Uterus (tissue), 4 donors: Measurements from ENCODE around the gene RASA3. TPM values are rescaled to one million over a fixed set of nuclear protein-coding genes. Genes with fewer than 3 reads are reported as not detected.

Source experiments
- DNase-seq, 2 donors: peaks; one replicate each; pipeline ENCODE4 v3.0.0-alpha.2; 2019 to 2020
- H3K27ac ChIP-seq, 2 donors: fragments of 200-600 bp; sonication (generic); 1 replicate in 1 of 2; 2 replicates in 1 of 2; pipeline ENCODE4 v1.5.1; 2016 to 2018
- H3K27me3 ChIP-seq, 2 donors: fragments of 200-600 bp; sonication (generic); one replicate each; pipeline ENCODE4 v1.5.1; 2018 to 2019; ENCODE audit warnings: control low read depth in 1 of 2
- H3K36me3 ChIP-seq, 2 donors: fragments of 200-600 bp; sonication (generic); one replicate each; pipeline ENCODE4 v1.5.1; 2019; ENCODE audit warnings: control low read depth in 1 of 2
- H3K4me1 ChIP-seq, 2 donors: fragments of 200-600 bp; sonication (generic); one replicate each; pipeline ENCODE4 v1.5.1; 2018 to 2019; ENCODE audit warnings: control low read depth in 1 of 2
- H3K4me3 ChIP-seq, 2 donors: fragments of 200-600 bp; sonication (generic); 1 replicate in 1 of 2; 2 replicates in 1 of 2; pipeline ENCODE4 v1.5.1; 2018 to 2019; ENCODE audit warnings: mild to moderate bottlenecking in 1 of 2
- H3K9me3 ChIP-seq, 2 donors: fragments of 200-600 bp; sonication (generic); one replicate each; pipeline ENCODE4 v1.5.1; 2019; ENCODE audit warnings: control low read depth in 1 of 2
- POLR2A ChIP-seq, 2 donors: fragments of 450-650 bp; IDR thresholded peaks; one replicate each; pipeline ENCODE4 v1.6.1; 2016; ENCODE audit warnings: antibody characterized with exemption in 2 of 2, mild to moderate bottlenecking in 1 of 2, moderate library complexity in 1 of 2
- intact Hi-C: fragments of 100-400 bp; cut with DNase I; formaldehyde crosslinking; loops from one replicate; pipeline ENCODE4 v1.15.1; 2023; ENCODE audit warnings: low total_unique reads
- total RNA-seq, 4 donors: library from RNA; depleted of rRNA in 3 of 4; stranded (reverse); fragments of >200 nt in 3 of 4; gene quantifications; one replicate each; pipeline versions ENCODE4 v1.1.0 to v1.2.4, GENCODE V29; 2014 to 2023
- TF ChIP-seq, protein P1 (sequence below), 4 experiments: fragments of 200-600 bp in 2 of 4; fragments of 450-650 bp in 2 of 4; sonication (generic) in 2 of 4; IDR thresholded peaks; one replicate each; pipeline ENCODE4 v1.5.1; 2016 to 2019; ENCODE audit warnings: antibody characterized with exemption in 4 of 4, mild to moderate bottlenecking in 2 of 4, moderate library complexity in 1 of 4
- donor health status: DM: yes; HTN: yes; CAD: no.

Gene RASA3
- total RNA-seq, 4 donors from 2014 or later: 8.5 to 31.6 (median 17.2) TPM

DNA sequence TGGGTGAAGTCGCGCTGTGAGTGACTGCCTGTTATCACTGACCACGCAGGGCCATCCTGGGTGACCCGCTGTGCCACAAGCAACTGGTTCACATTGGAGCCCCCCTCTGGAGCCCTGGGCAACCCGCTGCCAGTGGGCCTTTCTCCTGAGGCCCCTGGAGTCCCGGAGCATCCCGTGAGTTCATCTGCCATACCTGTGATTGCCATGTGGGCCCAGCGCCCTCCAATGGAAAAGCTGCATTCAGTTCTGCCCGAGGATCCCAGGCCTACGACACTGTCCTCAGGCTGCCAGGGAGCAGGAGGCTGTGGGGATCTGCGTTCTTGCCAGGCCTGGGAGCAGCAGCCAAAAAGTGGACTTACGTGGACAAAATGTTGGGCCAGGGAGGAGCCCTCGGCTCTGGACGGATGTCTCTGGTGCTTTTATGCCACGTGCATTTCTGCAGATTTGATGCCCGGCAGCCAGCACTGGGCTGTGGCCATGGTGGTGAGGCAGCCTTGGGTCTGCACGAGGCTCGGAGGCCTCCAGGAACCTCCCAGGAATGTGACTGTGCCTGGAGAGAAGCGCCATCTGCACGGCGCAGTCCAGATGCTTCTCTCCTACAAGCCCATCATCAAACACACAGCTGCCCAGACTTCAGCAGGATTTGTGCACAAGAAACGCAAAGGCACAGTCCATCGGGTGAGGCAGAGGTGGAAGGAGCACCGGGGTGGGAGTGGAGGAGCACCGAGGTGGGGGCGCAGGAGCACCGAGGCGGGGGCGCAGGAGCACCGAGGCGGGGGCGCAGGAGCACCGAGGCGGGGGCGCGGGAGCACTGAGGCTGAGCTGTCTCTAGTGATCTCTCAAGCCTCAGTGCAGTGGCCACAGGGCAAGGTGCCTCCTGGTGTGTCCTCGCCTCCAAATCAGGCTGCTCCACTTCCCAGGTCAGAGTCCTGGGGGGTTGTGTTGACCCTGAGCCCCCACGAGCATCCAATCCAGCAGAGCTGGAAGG, 202.5 kb downstream of the RASA3 start:
- TF ChIP-seq POLR2A (IDR thresholded peaks at IDR 0.05): no peak
- TF ChIP-seq, protein P1, sequence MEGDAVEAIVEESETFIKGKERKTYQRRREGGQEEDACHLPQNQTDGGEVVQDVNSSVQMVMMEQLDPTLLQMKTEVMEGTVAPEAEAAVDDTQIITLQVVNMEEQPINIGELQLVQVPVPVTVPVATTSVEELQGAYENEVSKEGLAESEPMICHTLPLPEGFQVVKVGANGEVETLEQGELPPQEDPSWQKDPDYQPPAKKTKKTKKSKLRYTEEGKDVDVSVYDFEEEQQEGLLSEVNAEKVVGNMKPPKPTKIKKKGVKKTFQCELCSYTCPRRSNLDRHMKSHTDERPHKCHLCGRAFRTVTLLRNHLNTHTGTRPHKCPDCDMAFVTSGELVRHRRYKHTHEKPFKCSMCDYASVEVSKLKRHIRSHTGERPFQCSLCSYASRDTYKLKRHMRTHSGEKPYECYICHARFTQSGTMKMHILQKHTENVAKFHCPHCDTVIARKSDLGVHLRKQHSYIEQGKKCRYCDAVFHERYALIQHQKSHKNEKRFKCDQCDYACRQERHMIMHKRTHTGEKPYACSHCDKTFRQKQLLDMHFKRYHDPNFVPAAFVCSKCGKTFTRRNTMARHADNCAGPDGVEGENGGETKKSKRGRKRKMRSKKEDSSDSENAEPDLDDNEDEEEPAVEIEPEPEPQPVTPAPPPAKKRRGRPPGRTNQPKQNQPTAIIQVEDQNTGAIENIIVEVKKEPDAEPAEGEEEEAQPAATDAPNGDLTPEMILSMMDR (IDR thresholded peaks at IDR 0.05): no peak
- no peaks in the 10 kb centered on the region for H3K27me3 ChIP-seq
- H3K4me3 ChIP-seq: no peak overlapping the region
- peak in 1 of 2 donors; percentile 47 for DNase-seq
- H3K27ac ChIP-seq: peak overlapping the region in 1 of 2 donors; percentile 83
- no peaks in the 10 kb centered on the region for H3K36me3 ChIP-seq
- intact Hi-C loops: no loop called here
- H3K9me3 ChIP-seq: no peaks in the 10 kb centered on the region
- peaks cover 20 to 31% of the 10 kb centered on the region in 2 donors for H3K4me1 ChIP-seq

GRCh38 chr13:113928685-113929627, 203.5 kb downstream of the RASA3 start:
- Histone ChIP-seq H3K27me3 (no peaks in the 10 kb centered on the region), H3K4me1 (peaks cover 20 to 30% of the 10 kb centered on the region in 2 donors), H3K4me3 (no peak overlapping the region), H3K9me3 (no peaks in the 10 kb centered on the region), H3K27ac (peak overlapping the region; percentile 64 to 83), H3K36me3 (no peaks in the 10 kb centered on the region)
- intact Hi-C loops: no loop called here
- DNase-seq: peak; percentile 93 to 94
- TF ChIP-seq, protein P1 (IDR thresholded peaks at IDR 0.05): no peak
- TF ChIP-seq POLR2A (IDR thresholded peaks at IDR 0.05): no peak

Other genes with a start within 250 kb of the RASA3 start
- gene C13orf46, start 158.5 kb downstream of the RASA3 start, total RNA-seq: 1 to 10 TPM in 1 of 4 donors, under 1 TPM in 1, not detected in 2; 0.07 to 1.7 TPM
- not detected for gene CFAP97D2, start 46.6 kb upstream of the RASA3 start, total RNA-seq
- 100 to 1,000 TPM in 1 of 4 donors, 10 to 100 TPM in 3; 25.0 to 103 (median 53.5) TPM for gene CDC16, start 102.3 kb upstream of the RASA3 start, total RNA-seq
- 10 to 100 TPM; 15.0 to 74.1 (median 34.9) TPM for gene UPF3A, start 149.0 kb upstream of the RASA3 start, total RNA-seq
- gene CHAMP1, start 181.9 kb upstream of the RASA3 start, total RNA-seq: 10 to 100 TPM in 2 of 4 donors, 1 to 10 TPM in 2; 5.9 to 24.7 (median 15.2) TPM